Activated naive CD8-positive, alpha-beta T cell treated with anti-CD3 and anti-CD28 coated beads for 36 hours (primary cell): Measurements from ENCODE around the gene GP1BA. TPM values are rescaled to one million over a fixed set of nuclear protein-coding genes. Genes with fewer than 3 reads are reported as not detected.
A peak's percentile ranks its signal among the peaks of the same experiment; 100 is the strongest.
"Not testable (repeated sequence)": the region's sequence is repeated elsewhere in the genome, so short reads cannot be mapped to it uniquely, and the experiment has no call there.

Experiments used
- DNase-seq: peaks from one replicate; pipeline ENCODE4 v3.0.0; 2021
- H3K27ac Mint-ChIP-seq: one replicate; pipeline ENCODE4 v1.8.0; 2022; ENCODE audit warnings: mild to moderate bottlenecking, moderate library complexity, mixed read lengths
- H3K27me3 Mint-ChIP-seq: one replicate; pipeline ENCODE4 v1.8.0; 2022; ENCODE audit warnings: mild to moderate bottlenecking, mixed read lengths
- H3K36me3 Mint-ChIP-seq: one replicate; pipeline ENCODE4 v1.8.0; 2021; ENCODE audit warnings: mild to moderate bottlenecking, mixed read lengths
- H3K4me1 Mint-ChIP-seq: one replicate; pipeline ENCODE4 v1.8.0; 2021; ENCODE audit warnings: mixed read lengths
- H3K4me3 Mint-ChIP-seq: one replicate; pipeline ENCODE4 v1.8.0; 2022; ENCODE audit warnings: mild to moderate bottlenecking, moderate library complexity, mixed read lengths
- H3K9me3 Mint-ChIP-seq: one replicate; pipeline ENCODE4 v1.8.0; 2022; ENCODE audit warnings: mixed read lengths
- total RNA-seq, 2 experiments: library from RNA; stranded (reverse); gene quantifications; one replicate each; pipeline ENCODE4 v1.2.3, GENCODE V29; 2021

The GP1BA gene
- total RNA-seq, 2 experiments from 2014 or later, result not detected

DNA sequence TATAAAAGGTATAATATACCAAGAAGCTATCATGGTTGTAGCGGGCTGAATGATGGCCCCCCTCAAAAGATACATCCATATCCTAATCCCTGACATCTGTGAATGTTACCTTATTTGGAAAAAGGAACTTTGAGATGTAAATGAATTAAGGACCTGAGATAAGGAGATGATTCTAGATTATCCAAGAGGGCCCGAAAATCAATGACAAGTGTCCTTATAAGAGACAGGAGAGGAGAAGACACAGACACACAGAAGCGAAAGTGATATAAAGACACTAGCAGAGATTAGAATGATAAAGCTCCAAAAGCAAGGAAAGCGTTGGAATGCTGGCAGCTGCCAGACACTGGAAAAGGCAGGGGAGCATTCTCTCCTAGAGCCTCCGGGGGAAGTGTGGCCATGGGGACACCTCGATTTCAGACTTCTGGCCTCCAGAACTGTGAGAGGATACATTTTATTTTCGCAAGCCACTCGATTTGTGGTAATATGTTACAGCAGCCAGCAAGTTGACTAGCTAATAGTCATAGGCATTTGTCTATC is 12.5 kb upstream of the GP1BA start:
- H3K4me1 Mint-ChIP-seq, result no peaks in the 10 kb centered on the region
- no peak overlapping the region for H3K27ac Mint-ChIP-seq
- no peaks in the 10 kb centered on the region for H3K9me3 Mint-ChIP-seq
- DNase-seq, result no peak
- no peak overlapping the region for H3K4me3 Mint-ChIP-seq
- H3K36me3 Mint-ChIP-seq, result peaks cover 2% of the 10 kb centered on the region
- H3K27me3 Mint-ChIP-seq, result no peaks in the 10 kb centered on the region

DNA sequence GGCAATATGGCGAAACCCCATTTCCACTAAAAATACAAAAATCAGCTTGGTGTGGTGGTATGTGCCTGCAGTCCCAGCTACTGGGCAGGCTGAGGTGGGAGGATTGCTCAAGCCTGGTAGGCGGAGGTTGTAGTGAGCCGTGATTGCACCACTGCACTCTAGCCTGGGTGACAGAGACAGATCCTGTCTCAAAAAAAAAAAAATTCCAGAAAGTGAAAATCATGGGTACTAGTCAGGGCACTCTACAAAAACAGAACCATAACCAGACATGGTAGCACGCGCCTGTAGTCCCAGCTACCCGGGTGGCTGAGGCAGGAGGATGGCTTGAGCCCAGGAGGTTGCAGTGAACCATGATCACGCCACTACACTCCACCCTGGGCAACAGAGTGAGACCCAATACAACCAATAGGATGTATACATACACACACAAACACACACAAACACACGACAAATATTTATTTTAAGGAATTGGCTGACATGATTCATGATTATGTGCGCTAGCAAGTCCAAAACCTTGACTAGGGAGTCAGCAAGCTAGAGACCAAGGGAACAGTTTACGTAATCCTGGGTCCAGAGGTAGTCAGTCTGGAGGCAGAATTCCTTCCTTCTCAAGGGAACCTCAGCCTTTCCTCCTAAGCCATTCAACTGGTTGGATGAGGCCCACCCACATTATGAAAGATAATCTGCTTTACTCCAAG is 11.6 kb upstream of the GP1BA start:
- no peak for DNase-seq
- H3K27me3 Mint-ChIP-seq, result no peaks in the 10 kb centered on the region
- H3K4me3 Mint-ChIP-seq, result no peak overlapping the region
- no peaks in the 10 kb centered on the region for H3K9me3 Mint-ChIP-seq
- peaks cover 2% of the 10 kb centered on the region for H3K36me3 Mint-ChIP-seq
- H3K4me1 Mint-ChIP-seq, result no peaks in the 10 kb centered on the region
- H3K27ac Mint-ChIP-seq, result no peak overlapping the region

DNA sequence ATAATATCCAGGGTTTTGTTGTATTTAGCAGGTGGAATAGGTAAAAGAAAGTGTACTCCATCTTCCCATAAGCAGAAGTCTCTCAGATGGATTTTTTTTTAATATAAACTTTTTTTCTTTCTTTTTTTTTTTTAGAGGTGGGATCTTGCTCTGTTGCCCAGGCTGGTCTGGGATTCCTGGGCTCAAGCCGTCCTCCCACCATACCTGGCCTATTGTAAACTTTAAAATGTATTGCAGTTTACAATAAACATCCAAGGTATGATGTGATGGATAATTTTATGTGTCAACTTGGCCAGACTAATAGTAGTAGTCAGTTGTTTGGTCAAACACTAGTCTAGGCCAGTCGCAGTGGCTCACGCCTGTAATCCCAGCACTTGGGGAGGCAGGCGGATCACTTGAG is 10.8 kb upstream of the GP1BA start:
- H3K36me3 Mint-ChIP-seq, result peaks cover 2% of the 10 kb centered on the region
- H3K4me3 Mint-ChIP-seq, result no peak overlapping the region
- H3K27ac Mint-ChIP-seq, result no peak overlapping the region
- DNase-seq, result no peak
- no peaks in the 10 kb centered on the region for H3K4me1 Mint-ChIP-seq
- no peaks in the 10 kb centered on the region for H3K9me3 Mint-ChIP-seq
- H3K27me3 Mint-ChIP-seq, result no peaks in the 10 kb centered on the region

DNA sequence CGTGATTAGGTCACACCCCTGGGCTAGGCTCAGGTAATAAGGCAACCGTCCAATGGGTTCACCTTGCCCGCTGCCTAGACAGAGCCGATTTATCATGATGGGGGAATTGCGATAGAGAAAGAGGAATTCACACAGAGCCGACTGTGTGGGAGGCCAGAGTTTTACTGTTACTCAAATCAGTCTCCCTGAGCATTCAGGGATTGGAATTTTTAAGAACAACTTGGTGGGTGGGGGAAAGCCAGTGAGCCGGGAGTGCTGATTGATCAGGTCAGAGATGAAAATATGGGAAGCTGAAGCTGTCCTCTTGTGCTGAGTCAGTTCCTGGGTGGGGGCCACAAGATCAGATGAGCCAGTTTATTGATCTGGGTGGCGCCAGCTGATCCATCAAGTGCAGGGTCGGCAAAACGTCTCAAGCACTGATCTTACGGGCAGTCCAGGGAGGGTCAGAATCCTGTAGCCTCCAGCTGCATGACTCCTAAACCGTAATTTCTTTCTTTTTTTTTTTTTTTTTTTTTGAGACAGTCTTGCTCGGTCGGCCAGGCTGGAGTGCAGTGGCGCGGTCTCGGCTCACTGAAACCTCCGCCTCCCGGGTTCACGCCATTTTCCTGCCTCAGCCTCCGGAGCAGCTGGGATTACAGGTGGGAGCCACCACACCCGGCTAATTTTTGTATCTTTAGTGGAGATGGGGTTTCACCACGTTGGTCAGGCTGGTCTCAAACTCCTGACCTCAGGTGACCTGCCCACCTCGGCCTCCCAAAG is 5.3 kb upstream of the GP1BA start:
- H3K27me3 Mint-ChIP-seq, DNase-seq, H3K36me3 Mint-ChIP-seq, H3K9me3 Mint-ChIP-seq, H3K4me3 Mint-ChIP-seq, H3K27ac Mint-ChIP-seq, H3K4me1 Mint-ChIP-seq: not testable (repeated sequence)

DNA sequence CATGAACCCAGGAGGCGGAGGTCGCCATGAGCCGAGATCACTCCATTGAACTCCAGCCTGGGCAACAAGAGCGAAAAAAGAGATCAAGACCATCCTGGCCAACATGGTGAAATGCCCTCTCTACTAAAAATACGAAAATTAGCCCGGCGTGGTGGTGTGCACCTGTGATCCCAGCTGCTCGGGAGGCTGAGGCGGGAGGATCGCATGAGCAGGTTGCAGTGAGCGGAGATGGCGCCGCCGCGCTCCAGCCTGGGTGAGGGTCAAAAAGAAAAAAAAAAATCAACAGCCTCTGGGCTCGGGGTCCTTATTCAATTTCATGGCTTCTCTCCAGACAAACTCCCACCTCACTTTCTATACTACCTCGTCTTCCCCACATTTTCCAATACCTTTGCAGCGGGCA is 3.2 kb upstream of the GP1BA start:
- peaks cover 7% of the 10 kb centered on the region for H3K4me1 Mint-ChIP-seq
- H3K27ac Mint-ChIP-seq, result no peak overlapping the region
- peaks cover 6% of the 10 kb centered on the region for H3K27me3 Mint-ChIP-seq
- H3K9me3 Mint-ChIP-seq, result no peaks in the 10 kb centered on the region
- peaks cover 13% of the 10 kb centered on the region for H3K36me3 Mint-ChIP-seq
- no peak for DNase-seq
- no peak overlapping the region for H3K4me3 Mint-ChIP-seq

DNA sequence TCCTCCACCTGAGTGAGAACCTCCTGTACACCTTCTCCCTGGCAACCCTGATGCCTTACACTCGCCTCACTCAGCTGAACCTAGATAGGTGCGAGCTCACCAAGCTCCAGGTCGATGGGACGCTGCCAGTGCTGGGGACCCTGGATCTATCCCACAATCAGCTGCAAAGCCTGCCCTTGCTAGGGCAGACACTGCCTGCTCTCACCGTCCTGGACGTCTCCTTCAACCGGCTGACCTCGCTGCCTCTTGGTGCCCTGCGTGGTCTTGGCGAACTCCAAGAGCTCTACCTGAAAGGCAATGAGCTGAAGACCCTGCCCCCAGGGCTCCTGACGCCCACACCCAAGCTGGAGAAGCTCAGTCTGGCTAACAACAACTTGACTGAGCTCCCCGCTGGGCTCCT is 679 bp downstream of the GP1BA start:
- H3K4me1 Mint-ChIP-seq, result peaks cover 22% of the 10 kb centered on the region
- peaks cover 10% of the 10 kb centered on the region for H3K27me3 Mint-ChIP-seq
- no peaks in the 10 kb centered on the region for H3K9me3 Mint-ChIP-seq
- no peak for DNase-seq
- no peak overlapping the region for H3K4me3 Mint-ChIP-seq
- H3K36me3 Mint-ChIP-seq, result peaks cover 10% of the 10 kb centered on the region
- peak overlapping the region; percentile 23 for H3K27ac Mint-ChIP-seq

DNA sequence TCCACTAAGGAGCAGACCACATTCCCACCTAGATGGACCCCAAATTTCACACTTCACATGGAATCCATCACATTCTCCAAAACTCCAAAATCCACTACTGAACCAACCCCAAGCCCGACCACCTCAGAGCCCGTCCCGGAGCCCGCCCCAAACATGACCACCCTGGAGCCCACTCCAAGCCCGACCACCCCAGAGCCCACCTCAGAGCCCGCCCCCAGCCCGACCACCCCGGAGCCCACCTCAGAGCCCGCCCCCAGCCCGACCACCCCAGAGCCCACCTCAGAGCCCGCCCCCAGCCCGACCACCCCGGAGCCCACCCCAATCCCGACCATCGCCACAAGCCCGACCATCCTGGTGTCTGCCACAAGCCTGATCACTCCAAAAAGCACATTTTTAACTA is 1.6 kb downstream of the GP1BA start:
- Mint-ChIP-seq H3K27me3 (peaks cover 10% of the 10 kb centered on the region), H3K27ac (peak overlapping the region; percentile 26), H3K9me3 (no peaks in the 10 kb centered on the region), H3K36me3 (peaks cover 18% of the 10 kb centered on the region), H3K4me3 (no peak overlapping the region), H3K4me1 (peaks cover 28% of the 10 kb centered on the region)
- DNase-seq, result no peak

DNA sequence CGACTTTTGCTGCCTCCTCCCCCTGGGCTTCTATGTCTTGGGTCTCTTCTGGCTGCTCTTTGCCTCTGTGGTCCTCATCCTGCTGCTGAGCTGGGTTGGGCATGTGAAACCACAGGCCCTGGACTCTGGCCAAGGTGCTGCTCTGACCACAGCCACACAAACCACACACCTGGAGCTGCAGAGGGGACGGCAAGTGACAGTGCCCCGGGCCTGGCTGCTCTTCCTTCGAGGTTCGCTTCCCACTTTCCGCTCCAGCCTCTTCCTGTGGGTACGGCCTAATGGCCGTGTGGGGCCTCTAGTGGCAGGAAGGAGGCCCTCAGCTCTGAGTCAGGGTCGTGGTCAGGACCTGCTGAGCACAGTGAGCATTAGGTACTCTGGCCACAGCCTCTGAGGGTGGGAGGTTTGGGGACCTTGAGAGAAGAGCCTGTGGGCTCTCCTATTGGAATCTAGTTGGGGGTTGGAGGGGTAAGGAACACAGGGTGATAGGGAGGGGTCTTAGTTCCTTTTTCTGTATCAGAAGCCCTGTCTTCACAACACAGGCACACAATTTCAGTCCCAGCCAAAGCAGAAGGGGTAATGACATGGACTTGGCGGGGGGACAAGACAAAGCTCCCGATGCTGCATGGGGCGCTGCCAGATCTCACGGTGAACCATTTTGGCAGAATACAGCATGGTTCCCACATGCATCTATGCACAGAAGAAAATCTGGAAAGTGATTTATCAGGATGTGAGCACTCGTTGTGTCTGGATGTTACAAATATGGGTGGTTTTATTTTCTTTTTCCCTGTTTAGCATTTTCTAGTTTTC is 2.3 kb downstream of the GP1BA start:
- H3K36me3 Mint-ChIP-seq, result peaks cover 21% of the 10 kb centered on the region
- peaks cover 10% of the 10 kb centered on the region for H3K27me3 Mint-ChIP-seq
- H3K4me3 Mint-ChIP-seq, result no peak overlapping the region
- no peaks in the 10 kb centered on the region for H3K9me3 Mint-ChIP-seq
- no peak for DNase-seq
- peak overlapping the region; percentile 26 for H3K27ac Mint-ChIP-seq
- H3K4me1 Mint-ChIP-seq, result peaks cover 32% of the 10 kb centered on the region

DNA sequence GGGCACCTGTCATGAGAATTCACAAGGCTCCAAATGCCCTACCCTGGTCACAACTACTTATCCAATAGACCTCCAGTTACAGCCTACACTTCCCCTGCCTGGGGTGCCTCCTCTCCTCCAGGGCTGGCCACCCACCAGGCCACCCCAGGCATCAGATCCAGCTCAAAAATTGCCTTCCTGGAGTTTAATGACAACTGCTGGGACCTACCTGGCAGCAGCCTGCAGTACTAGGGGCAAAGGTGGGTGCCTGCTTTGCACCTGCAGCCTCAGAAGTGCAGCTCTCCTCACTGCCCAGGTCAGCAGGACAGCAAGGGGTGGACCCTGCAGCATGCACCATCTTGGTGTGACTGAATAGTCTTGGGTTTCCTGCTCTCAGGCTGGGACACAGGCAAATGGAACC is 3.6 kb downstream of the GP1BA start:
- no peak for DNase-seq
- Mint-ChIP-seq H3K4me3 (no peak overlapping the region), H3K4me1 (peaks cover 32% of the 10 kb centered on the region), H3K36me3 (peaks cover 28% of the 10 kb centered on the region), H3K27me3 (peaks cover 10% of the 10 kb centered on the region), H3K27ac (no peak overlapping the region), H3K9me3 (no peaks in the 10 kb centered on the region)

DNA sequence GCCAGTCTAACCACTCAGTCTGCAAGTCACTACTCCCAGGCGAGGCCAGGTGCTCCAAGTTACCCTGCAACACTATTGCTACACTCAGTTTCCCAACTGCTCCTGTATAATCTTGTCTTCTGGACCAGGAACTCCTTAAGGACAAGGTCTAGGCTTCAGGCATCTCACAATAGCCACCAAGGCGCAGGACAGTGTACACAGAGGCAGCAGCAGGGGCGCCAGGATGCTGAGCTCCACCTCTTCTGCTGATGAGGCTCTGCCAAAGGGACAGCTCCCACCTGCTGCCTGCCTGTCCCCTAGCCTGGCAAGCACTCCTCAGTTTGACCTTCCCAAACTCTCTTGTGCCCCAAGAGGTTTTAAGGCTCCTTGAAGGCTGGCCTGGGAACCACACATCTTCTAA is 4.4 kb downstream of the GP1BA start:
- peaks cover 10% of the 10 kb centered on the region for H3K27me3 Mint-ChIP-seq
- DNase-seq, result no peak
- peaks cover 32% of the 10 kb centered on the region for H3K4me1 Mint-ChIP-seq
- H3K27ac Mint-ChIP-seq, result peak overlapping the region; percentile 2
- peaks cover 33% of the 10 kb centered on the region for H3K36me3 Mint-ChIP-seq
- no peaks in the 10 kb centered on the region for H3K9me3 Mint-ChIP-seq
- H3K4me3 Mint-ChIP-seq, result no peak overlapping the region

DNA sequence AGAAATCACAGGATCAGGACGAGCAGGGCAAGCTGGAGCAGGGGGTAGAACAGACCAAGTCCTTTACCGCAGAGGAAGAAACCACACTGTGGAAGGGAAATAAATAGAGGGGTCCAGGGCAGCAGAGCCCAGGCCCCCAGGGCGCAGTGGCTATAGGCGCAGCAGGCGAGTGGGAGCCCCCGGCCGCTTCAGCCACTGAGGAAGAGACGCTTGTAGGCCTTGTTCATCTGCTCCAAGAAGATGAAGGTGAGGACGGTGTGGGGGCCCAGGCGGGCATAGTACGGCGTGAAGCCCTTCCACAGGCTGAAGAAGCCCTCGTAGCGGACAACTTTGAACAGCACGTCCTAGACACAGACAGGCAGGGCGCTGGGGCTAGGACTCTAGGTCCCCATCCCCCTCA is 5.5 kb downstream of the GP1BA start:
- Mint-ChIP-seq H3K4me1 (peaks cover 38% of the 10 kb centered on the region), H3K4me3 (no peak overlapping the region), H3K36me3 (peaks cover 44% of the 10 kb centered on the region), H3K9me3 (no peaks in the 10 kb centered on the region), H3K27me3 (peaks cover 10% of the 10 kb centered on the region), H3K27ac (no peak overlapping the region)
- DNase-seq, result no peak

DNA sequence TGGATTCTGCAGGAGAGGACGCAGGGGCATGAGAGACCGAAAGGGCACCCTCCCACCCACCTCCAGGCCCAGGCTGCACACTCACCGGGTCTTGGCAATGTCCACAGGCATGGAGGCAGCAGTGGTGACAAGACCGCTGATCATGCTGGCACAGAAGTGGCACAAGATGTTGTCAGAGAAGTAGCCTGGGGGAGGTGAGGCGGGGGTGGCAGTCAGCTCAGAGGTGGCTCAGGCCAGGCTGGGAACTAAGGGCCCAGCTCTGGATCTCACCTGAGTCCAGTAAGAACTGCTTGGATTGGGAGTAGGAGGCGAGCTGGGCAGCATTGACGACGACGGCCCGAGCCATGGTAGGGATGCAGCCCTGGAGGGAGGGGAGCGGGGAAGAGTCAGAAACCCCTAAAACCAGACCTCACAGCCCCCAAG is 6.0 kb downstream of the GP1BA start:
- no peaks in the 10 kb centered on the region for H3K9me3 Mint-ChIP-seq
- peaks cover 43% of the 10 kb centered on the region for H3K4me1 Mint-ChIP-seq
- H3K27me3 Mint-ChIP-seq, result peaks cover 6% of the 10 kb centered on the region
- peak overlapping the region; percentile 66 for H3K27ac Mint-ChIP-seq
- peak overlapping the region; percentile 97 for H3K4me3 Mint-ChIP-seq
- no peak for DNase-seq
- H3K36me3 Mint-ChIP-seq, result peaks cover 48% of the 10 kb centered on the region

DNA sequence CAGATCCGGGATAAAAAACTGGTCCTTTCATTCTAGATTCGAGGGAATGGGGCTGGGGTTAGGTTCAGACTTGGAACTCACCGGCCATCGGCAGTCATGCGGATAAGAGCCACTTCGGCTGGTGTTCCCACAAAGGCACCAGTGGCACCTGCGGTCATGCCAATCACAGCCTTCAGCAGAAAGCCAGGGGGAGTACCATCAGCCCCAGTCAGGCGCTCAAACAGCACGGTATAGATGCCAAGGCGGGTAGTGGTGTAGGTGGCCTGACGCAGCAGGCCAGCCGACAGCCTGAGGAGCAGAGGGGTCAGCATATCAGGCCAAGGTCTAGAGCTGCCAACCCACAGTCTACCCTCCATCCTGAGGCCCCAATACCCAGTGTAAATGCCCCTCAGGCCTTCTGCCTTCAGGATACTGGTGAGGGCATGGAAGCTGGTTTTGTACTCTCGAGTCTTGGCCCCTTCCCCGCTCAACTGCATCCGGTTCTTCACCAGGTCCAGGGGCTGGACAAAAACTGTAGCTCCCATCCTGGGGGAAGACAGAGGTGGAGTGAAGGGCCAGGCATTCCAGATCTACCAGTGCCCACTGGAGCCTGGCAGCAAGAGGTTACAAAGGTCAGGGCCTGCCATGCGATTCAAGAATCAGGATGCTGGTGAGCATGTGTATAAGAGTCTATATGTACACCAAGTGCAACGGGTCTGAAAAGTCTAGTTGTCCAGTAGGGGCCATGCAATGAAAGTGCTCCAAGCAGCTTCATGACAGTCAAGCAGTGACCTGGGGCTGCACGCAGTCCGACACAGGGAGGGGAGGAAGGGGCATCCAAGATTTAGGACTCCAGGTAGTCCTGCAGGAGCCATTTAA is 6.8 kb downstream of the GP1BA start:
- H3K36me3 Mint-ChIP-seq, result peaks cover 51% of the 10 kb centered on the region
- H3K9me3 Mint-ChIP-seq, result no peaks in the 10 kb centered on the region
- no peak for DNase-seq

DNA sequence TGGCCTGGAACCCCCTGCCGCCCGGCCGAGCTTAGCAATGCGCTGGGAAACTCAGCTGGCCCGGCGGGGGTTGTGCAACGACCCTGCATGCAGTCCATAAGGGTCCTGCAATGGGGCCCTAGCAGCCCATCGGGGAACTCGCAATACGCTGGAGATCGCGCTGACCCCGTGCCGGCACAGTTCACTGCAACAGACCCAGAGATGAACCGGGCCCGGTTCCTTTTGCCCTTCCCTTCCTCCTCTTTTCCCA is 7.4 kb downstream of the GP1BA start:
- Mint-ChIP-seq H3K36me3 (peaks cover 56% of the 10 kb centered on the region), H3K4me3 (peak overlapping the region; percentile 97), H3K4me1 (peaks cover 47% of the 10 kb centered on the region), H3K27ac (peak overlapping the region; percentile 99), H3K27me3 (peaks cover 4% of the 10 kb centered on the region), H3K9me3 (no peaks in the 10 kb centered on the region)
- DNase-seq, result no peak

More for the DNA sequence above, 6.8 kb downstream of the GP1BA start:
- Mint-ChIP-seq H3K4me3 (peak overlapping the region; percentile 97), H3K27ac (peak overlapping the region; percentile 99), H3K27me3 (peaks cover 3% of the 10 kb centered on the region), H3K4me1 (peaks cover 47% of the 10 kb centered on the region)
